BLaER1 treated with 17β-estradiol and CSF1 and Interleukin-3, amounts not matched to agents 10 nM and 100 nM (cell line): ENCODE measurements around the gene CD7.

Experiments used
- H3K27ac ChIP-seq, 11 experiments: shearing (Covaris generic); formaldehyde crosslinking; 2 replicates each; pipeline ENCODE4 v1.8.1; 2022
- H3K27me3 ChIP-seq, 11 experiments: shearing (Covaris generic); formaldehyde crosslinking; 2 replicates each; pipeline ENCODE4 v1.8.1; 2022
- H3K36me3 ChIP-seq, 11 experiments: shearing (Covaris generic); formaldehyde crosslinking; 2 replicates each; pipeline ENCODE4 v1.8.1; 2022
- H3K4me1 ChIP-seq, 10 experiments: shearing (Covaris generic); formaldehyde crosslinking; 2 replicates each; pipeline ENCODE4 v1.8.1; 2022
- H3K4me2 ChIP-seq, 11 experiments: shearing (Covaris generic); formaldehyde crosslinking; 2 replicates each; pipeline ENCODE4 v1.8.1; 2022
- H3K4me3 ChIP-seq, 10 experiments: shearing (Covaris generic); formaldehyde crosslinking; 2 replicates each; pipeline ENCODE4 v1.8.1; 2022
- H3K9ac ChIP-seq, 11 experiments: shearing (Covaris generic); formaldehyde crosslinking; 2 replicates each; pipeline ENCODE4 v1.8.1; 2022
- H3K9me3 ChIP-seq, 11 experiments: shearing (Covaris generic); formaldehyde crosslinking; replicated peaks in 1 of 11; 2 replicates each; pipeline ENCODE4 v1.8.1; 2022
- H4K20me1 ChIP-seq, 11 experiments: shearing (Covaris generic); formaldehyde crosslinking; 2 replicates each; pipeline ENCODE4 v1.8.1; 2022
- Cebpa-rat ChIP-seq, 11 experiments: shearing (Covaris generic); IDR thresholded peaks; 2 replicates each; pipeline ENCODE4 v1.8.1; 2022

The CD7 gene

GRCh38 chr17:82328141-82328993 is 11.0 kb upstream of the CD7 start:
- Histone ChIP-seq H4K20me1 (peaks cover 17 to 59% (median 27%) of the 10 kb centered on the region in 11 experiments; a peak in 15 of 22 replicates), H3K4me3 (no peak overlapping the region), H3K4me1 (peaks cover 34 to 92% (median 76%) of the 10 kb centered on the region in 10 experiments), H3K4me2 (peak overlapping the region in 9 of 11 experiments; percentile 10 to 95 (median 81); a peak in 14 of 22 replicates), H3K27me3 (peaks cover 35 to 71% (median 44%) of the 10 kb centered on the region in 11 experiments), H3K27ac (no peak overlapping the region), H3K36me3 (no peaks in the 10 kb centered on the region), H3K9me3 (no peaks in the 10 kb centered on the region), H3K9ac (no peak overlapping the region)
- no peak for TF ChIP-seq Cebpa-rat (IDR thresholded peaks at IDR 0.05)

DNA sequence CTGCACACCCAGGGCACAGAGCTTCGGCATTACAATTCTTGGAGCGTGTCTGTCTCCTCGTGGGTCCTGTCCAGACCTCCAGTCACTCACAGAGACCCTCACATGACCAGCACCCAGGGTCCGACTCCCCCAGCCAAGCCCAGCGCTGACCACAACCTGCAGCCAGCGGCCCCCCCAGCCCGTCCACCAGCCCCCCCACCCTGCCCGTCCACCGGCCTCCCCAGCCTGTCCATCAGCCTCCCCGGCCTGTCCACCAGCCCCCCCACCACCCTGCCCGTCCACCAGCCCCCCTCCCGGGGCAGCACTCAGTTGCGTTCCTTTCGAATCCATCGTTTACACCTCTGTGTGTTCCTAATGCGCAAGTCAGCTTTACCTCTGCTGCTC is 10.3 kb upstream of the CD7 start:
- Histone ChIP-seq H3K27me3 (peaks cover 30 to 70% (median 39%) of the 10 kb centered on the region in 11 experiments), H3K36me3 (no peaks in the 10 kb centered on the region), H3K4me2 (peak overlapping the region in 2 of 11 experiments; percentile 0 to 89; a peak in 1 of 22 replicates), H3K9me3 (no peaks in the 10 kb centered on the region), H3K27ac (no peak overlapping the region), H3K9ac (no peak overlapping the region), H4K20me1 (peaks cover 12 to 53% (median 21%) of the 10 kb centered on the region in 11 experiments; a peak in 15 of 22 replicates), H3K4me1 (peaks cover 28 to 86% (median 69%) of the 10 kb centered on the region in 10 experiments), H3K4me3 (no peak overlapping the region)
- TF ChIP-seq Cebpa-rat (IDR thresholded peaks at IDR 0.05), result no peak

DNA sequence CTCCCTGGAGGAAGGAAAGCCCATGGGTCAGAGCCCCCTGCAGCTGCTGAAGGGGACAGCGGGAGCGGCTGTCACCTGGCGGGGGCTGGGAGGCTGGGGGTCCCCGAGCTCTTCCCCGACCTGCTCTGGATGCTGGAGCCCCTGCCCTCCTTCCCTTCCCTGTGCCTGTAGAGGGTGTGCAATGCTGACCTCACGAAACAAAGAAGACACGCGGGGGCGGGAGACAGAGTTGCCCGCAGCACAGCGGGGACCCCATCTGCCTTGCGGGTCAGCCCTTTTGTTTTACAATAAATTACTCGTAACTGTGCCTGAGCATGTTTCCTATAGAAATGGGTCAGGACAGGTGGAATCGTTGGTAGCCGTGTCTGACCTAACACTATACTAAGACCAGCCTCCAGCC is 9.9 kb upstream of the CD7 start:
- Histone ChIP-seq H3K36me3 (no peaks in the 10 kb centered on the region), H3K27ac (no peak overlapping the region), H3K4me3 (no peak overlapping the region), H3K9me3 (no peaks in the 10 kb centered on the region), H3K9ac (no peak overlapping the region), H3K27me3 (peaks cover 28 to 67% (median 36%) of the 10 kb centered on the region in 11 experiments), H3K4me2 (peak overlapping the region in 2 of 11 experiments; percentile 0 to 15; a peak in 2 of 22 replicates), H3K4me1 (peaks cover 23 to 82% (median 65%) of the 10 kb centered on the region in 10 experiments), H4K20me1 (peaks cover 7 to 48% (median 17%) of the 10 kb centered on the region in 11 experiments; a peak in 15 of 22 replicates)
- no peak for TF ChIP-seq Cebpa-rat (IDR thresholded peaks at IDR 0.05)

- Histone ChIP-seq H3K9me3 (no peaks in the 10 kb centered on the region), H3K9ac (peak overlapping the region in 2 of 11 experiments; percentile 23 to 31; a peak in 2 of 22 replicates), H3K4me2 (peak overlapping the region; percentile 19 to 77 (median 64); a peak in 20 of 22 replicates), H3K27me3 (peaks cover 21 to 61% (median 35%) of the 10 kb centered on the region in 11 experiments), H3K4me1 (peaks cover 16 to 75% (median 50%) of the 10 kb centered on the region in 10 experiments; a peak in 19 of 20 replicates), H4K20me1 (peaks cover 0 to 44% (median 12%) of the 10 kb centered on the region in 11 experiments; a peak in 14 of 22 replicates), H3K36me3 (no peaks in the 10 kb centered on the region), H3K27ac (no peak overlapping the region), H3K4me3 (no peak overlapping the region)
- TF ChIP-seq Cebpa-rat (IDR thresholded peaks at IDR 0.05), result no peak
Observed at GRCh38 chr17:82325286-82326180, 8.1 kb upstream of the CD7 start.

DNA sequence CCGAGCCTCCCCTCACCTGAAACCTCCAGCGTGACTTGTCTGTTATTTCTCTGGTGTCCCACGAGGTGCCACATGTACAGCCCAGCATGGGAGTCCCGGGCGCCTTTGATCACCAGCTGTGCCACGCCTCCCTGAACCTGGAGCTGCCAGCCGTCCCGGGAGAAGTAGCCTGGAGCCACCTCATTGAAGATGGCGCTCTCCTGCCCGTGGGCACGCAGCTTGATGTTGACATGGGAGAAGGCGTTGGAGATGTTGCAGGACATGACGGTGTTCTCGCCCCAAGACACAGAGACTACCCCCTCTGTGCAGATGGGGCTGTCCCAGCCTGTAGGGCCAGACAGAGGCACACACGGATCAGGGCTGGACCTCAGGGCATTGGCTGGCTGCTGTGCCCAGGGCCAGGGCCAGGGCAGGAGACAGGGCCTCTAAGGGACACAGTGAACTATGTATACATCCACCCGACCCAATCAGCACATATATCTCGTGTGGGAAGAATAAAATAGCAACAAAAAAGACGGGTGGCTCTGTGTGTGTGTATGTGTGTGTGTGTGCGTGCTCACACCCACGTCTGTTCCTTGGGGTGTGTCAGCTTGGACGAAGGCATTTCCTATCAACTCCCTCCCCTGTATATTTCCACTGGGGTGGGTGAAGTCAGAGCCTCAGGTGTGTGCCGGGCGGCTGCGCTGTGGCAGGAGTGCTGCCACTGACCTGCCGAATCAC is 7.3 kb upstream of the CD7 start:
- H3K4me1 ChIP-seq, result peaks cover 9 to 67% (median 42%) of the 10 kb centered on the region in 10 experiments; a peak in 19 of 20 replicates
- H3K36me3 ChIP-seq, result no peaks in the 10 kb centered on the region
- H3K9ac ChIP-seq, result peak overlapping the region in 1 of 11 experiments; percentile 31; a peak in 1 of 22 replicates
- H4K20me1 ChIP-seq, result peaks cover 0 to 36% (median 12%) of the 10 kb centered on the region in 11 experiments; a peak in 11 of 22 replicates
- no peak overlapping the region for H3K27ac ChIP-seq
- H3K4me2 ChIP-seq, result peak overlapping the region; percentile 19 to 77 (median 64); a peak in 20 of 22 replicates
- H3K9me3 ChIP-seq, result peaks cover 0 to 2% (median 0%) of the 10 kb centered on the region in 11 experiments; a peak in 5 of 22 replicates
- no peak for TF ChIP-seq Cebpa-rat (IDR thresholded peaks at IDR 0.05)
- H3K4me3 ChIP-seq, result no peak overlapping the region
- peaks cover 13 to 53% (median 27%) of the 10 kb centered on the region in 11 experiments; a peak in 20 of 22 replicates for H3K27me3 ChIP-seq

GRCh38 chr17:82323514-82324234 is 6.3 kb upstream of the CD7 start:
- H3K4me1 ChIP-seq, result peaks cover 9 to 57% (median 32%) of the 10 kb centered on the region in 10 experiments; a peak in 19 of 20 replicates
- H3K4me2 ChIP-seq, result peak overlapping the region in 8 of 11 experiments; percentile 24 to 59 (median 38); a peak in 13 of 22 replicates
- peaks cover 0 to 12% (median 10%) of the 10 kb centered on the region in 11 experiments; a peak in 14 of 22 replicates for H3K9me3 ChIP-seq
- TF ChIP-seq Cebpa-rat (IDR thresholded peaks at IDR 0.05), result no peak
- H3K36me3 ChIP-seq, result no peaks in the 10 kb centered on the region
- no peak overlapping the region for H3K4me3 ChIP-seq
- no peak overlapping the region for H3K9ac ChIP-seq
- peaks cover 12 to 46% (median 24%) of the 10 kb centered on the region in 11 experiments; a peak in 20 of 22 replicates for H3K27me3 ChIP-seq
- H3K27ac ChIP-seq, result no peak overlapping the region
- peaks cover 0 to 26% (median 6%) of the 10 kb centered on the region in 11 experiments; a peak in 9 of 22 replicates for H4K20me1 ChIP-seq
